Loucy (cell line): ENCODE results near the gene CDYL.

Experiments
- H2AFZ ChIP-seq: fragments of 200-600 bp; sonication (generic); 2 replicates; pipeline ENCODE4 v1.6.0; 2016; ENCODE audit warnings: antibody characterized with exemption, mild to moderate bottlenecking, low read length, moderate library complexity
- H3F3A ChIP-seq: fragments of 200-600 bp; 2 replicates; pipeline ENCODE4 v1.6.0; 2016; ENCODE audit warnings: antibody characterized with exemption, low read depth, mild to moderate bottlenecking
- H3K27me3 ChIP-seq: fragments of 200-600 bp; sonication (generic); 2 replicates; pipeline ENCODE4 v1.6.1; 2014; ENCODE audit warnings: low read length, mild to moderate bottlenecking; ENCODE audit not compliant: insufficient read depth, poor library complexity, severe bottlenecking
- H3K36me3 ChIP-seq: fragments of 200-600 bp; sonication (generic); 2 replicates; pipeline ENCODE4 v1.6.1; 2016; ENCODE audit warnings: low read length; ENCODE audit not compliant: insufficient read depth
- H3K4me1 ChIP-seq: fragments of 200-600 bp; sonication (generic); 2 replicates; pipeline ENCODE4 v1.5.1; 2014; ENCODE audit warnings: low read length, mild to moderate bottlenecking; ENCODE audit not compliant: insufficient read depth, poor library complexity, severe bottlenecking
- H3K4me2 ChIP-seq: fragments of 200-600 bp; sonication (generic); 2 replicates; pipeline ENCODE4 v1.6.0; 2014; ENCODE audit warnings: antibody characterized with exemption, low read length, low read depth, mild to moderate bottlenecking; ENCODE audit not compliant: poor library complexity, severe bottlenecking
- H3K4me3 ChIP-seq: fragments of 200-600 bp; sonication (generic); 2 replicates; pipeline ENCODE4 v1.5.1; 2014; ENCODE audit warnings: low read length, mild to moderate bottlenecking, mixed read lengths; ENCODE audit not compliant: poor library complexity, severe bottlenecking
- H3K79me2 ChIP-seq: fragments of 200-600 bp; sonication (generic); 2 replicates; pipeline ENCODE4 v1.6.1; 2014; ENCODE audit warnings: low read length; ENCODE audit not compliant: insufficient read depth
- H3K9ac ChIP-seq: fragments of 200-600 bp; sonication (generic); 2 replicates; pipeline ENCODE4 v1.6.0; 2014; ENCODE audit warnings: mild to moderate bottlenecking, low read depth, low read length, moderate library complexity; ENCODE audit not compliant: poor library complexity, severe bottlenecking
- H3K9me2 ChIP-seq: fragments of 200-600 bp; sonication (generic); replicated peaks from 2 replicates; pipeline ENCODE4 v1.6.1; 2016; ENCODE audit warnings: low read depth, low read length, mixed read lengths
- H3K9me3 ChIP-seq: fragments of 200-600 bp; sonication (generic); 2 replicates; pipeline ENCODE4 v1.6.1; 2014; ENCODE audit warnings: mild to moderate bottlenecking, antibody characterized with exemption, low read length, low read depth; ENCODE audit not compliant: insufficient read depth
- H4K20me1 ChIP-seq: fragments of 200-600 bp; sonication (generic); 2 replicates; pipeline ENCODE4 v1.6.0; 2014; ENCODE audit warnings: antibody characterized with exemption, low read length, mild to moderate bottlenecking; ENCODE audit not compliant: insufficient read depth, poor library complexity, severe bottlenecking
- EZH2phosphoT487 ChIP-seq: fragments of 200-600 bp; IDR thresholded peaks from 2 replicates; pipeline ENCODE4 v1.6.1; 2018; ENCODE audit warnings: antibody characterized with exemption, mild to moderate bottlenecking, moderate library complexity, borderline replicate concordance
- TF ChIP-seq, protein P1 (sequence below): fragments of 200-600 bp; sonication (generic); conservative IDR thresholded peaks from 2 replicates; pipeline ENCODE4 v1.5.1; 2014; ENCODE audit warnings: mild to moderate bottlenecking, antibody characterized with exemption, low read length

Gene CDYL

DNA sequence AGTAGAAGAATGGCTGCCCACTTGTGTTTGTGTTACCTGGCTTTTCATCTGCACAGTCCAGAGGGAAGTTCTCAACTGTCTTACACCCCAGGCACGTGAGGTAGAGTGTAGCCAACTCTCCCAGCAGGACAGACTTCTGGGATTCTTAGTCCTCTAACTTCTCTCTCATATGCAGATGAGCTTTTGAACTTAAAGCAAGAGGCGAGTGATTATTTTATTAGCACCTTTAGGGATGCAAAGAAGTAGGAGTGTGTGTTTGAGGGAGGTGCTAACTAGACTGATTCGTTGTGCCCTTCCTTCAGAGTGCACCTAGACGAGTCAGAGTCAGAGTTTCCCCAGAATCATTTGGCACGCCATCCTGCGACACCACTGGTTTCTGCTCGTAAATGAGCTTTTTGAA is 10.8 kb downstream of the CDYL start:
- no peaks in the 10 kb centered on the region for H3K36me3 ChIP-seq
- H3K9me2 ChIP-seq = no peaks in the 10 kb centered on the region
- peaks cover 60% of the 10 kb centered on the region for H4K20me1 ChIP-seq
- H3K9ac ChIP-seq = no peak overlapping the region
- no peak overlapping the region for H3K4me3 ChIP-seq
- no peak for TF ChIP-seq EZH2phosphoT487
- peaks cover 10% of the 10 kb centered on the region for H3K4me1 ChIP-seq
- H3K79me2 ChIP-seq = peaks cover 98% of the 10 kb centered on the region
- peak overlapping the region; percentile 5 for H3K4me2 ChIP-seq
- H3K9me3 ChIP-seq = peaks cover 5% of the 10 kb centered on the region; the same call in 1 of the 2 replicates
- H3K27me3 ChIP-seq = no peaks in the 10 kb centered on the region
- no peaks in the 10 kb centered on the region for H3F3A ChIP-seq
- H2AFZ ChIP-seq = no peak overlapping the region

DNA sequence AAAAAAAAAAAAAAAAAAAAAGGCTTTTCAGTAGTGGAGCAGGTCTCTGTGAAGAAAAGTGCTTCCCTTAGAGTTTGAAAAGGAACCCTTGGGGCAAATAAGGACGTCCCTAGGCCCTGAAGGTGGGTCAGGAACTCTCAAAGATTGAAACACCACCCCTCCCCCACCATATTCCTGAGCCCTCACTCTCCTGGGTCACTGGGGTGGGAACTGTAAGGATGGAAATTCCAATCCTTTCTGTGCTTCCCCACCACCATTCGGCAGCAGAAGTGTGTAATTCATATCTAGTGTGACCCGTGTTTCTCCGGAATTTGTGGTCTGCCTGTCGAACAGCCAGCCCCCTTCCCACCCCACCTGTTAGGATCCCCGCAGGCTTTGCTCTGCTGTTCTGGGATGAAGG is 12.3 kb downstream of the CDYL start:
- Histone ChIP-seq H2AFZ (no peak overlapping the region), H3K36me3 (no peaks in the 10 kb centered on the region), H3K27me3 (no peaks in the 10 kb centered on the region), H3K4me2 (no peak overlapping the region), H3K79me2 (peaks cover 98% of the 10 kb centered on the region), H4K20me1 (peaks cover 54% of the 10 kb centered on the region), H3K9me3 (peaks cover 5% of the 10 kb centered on the region; the same call in 1 of the 2 replicates), H3K4me3 (no peak overlapping the region), H3K4me1 (peaks cover 10% of the 10 kb centered on the region), H3K9me2 (no peaks in the 10 kb centered on the region), H3K9ac (no peak overlapping the region), H3F3A (no peaks in the 10 kb centered on the region)
- TF ChIP-seq, protein P1, sequence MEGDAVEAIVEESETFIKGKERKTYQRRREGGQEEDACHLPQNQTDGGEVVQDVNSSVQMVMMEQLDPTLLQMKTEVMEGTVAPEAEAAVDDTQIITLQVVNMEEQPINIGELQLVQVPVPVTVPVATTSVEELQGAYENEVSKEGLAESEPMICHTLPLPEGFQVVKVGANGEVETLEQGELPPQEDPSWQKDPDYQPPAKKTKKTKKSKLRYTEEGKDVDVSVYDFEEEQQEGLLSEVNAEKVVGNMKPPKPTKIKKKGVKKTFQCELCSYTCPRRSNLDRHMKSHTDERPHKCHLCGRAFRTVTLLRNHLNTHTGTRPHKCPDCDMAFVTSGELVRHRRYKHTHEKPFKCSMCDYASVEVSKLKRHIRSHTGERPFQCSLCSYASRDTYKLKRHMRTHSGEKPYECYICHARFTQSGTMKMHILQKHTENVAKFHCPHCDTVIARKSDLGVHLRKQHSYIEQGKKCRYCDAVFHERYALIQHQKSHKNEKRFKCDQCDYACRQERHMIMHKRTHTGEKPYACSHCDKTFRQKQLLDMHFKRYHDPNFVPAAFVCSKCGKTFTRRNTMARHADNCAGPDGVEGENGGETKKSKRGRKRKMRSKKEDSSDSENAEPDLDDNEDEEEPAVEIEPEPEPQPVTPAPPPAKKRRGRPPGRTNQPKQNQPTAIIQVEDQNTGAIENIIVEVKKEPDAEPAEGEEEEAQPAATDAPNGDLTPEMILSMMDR = no peak
- TF ChIP-seq EZH2phosphoT487 = no peak

DNA sequence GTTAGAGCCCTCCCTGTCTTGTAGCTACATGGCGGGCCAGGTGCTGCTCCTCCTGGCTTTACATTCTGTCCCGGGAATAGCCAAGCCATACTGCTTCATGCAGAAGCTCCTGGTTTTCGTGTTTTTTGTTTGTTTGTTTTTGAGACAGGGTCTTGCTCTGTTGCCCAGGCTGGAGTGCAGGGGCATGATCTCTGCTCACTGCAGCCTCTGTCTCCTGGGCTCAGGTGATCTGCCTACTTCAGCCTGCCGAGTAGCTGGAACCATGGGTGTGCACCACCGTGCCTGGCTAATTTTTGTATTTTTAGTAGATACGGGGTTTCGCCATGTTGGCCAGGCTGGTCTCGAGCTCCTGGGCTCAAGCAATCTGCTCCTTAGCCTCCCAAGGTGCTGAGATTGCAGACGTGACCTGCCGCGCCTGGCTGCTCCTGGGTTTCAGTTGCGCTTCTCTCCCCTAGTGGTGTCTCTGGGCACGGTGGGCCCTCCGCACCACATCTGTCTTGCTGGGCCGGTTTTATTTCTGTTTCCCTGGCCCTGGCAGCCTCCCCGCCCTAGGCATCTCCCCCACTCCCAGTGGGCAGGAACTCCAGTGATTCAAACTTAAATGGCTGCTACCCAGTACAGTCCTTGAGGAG is 12.9 kb downstream of the CDYL start:
- Histone ChIP-seq H3K27me3 (no peaks in the 10 kb centered on the region), H3K36me3 (no peaks in the 10 kb centered on the region), H3K4me3 (no peak overlapping the region), H3K4me2 (no peak overlapping the region), H4K20me1 (peaks cover 58% of the 10 kb centered on the region), H3K9me2 (no peaks in the 10 kb centered on the region), H3K4me1 (peaks cover 10% of the 10 kb centered on the region), H2AFZ (no peak overlapping the region), H3F3A (no peaks in the 10 kb centered on the region), H3K9ac (no peak overlapping the region), H3K79me2 (peaks cover 98% of the 10 kb centered on the region), H3K9me3 (no peaks in the 10 kb centered on the region)
- TF ChIP-seq, protein P1 = no peak
- TF ChIP-seq EZH2phosphoT487 = no peak
